Posterior cingulate gyrus (tissue), 11 donors: ENCODE measurements around the gene TRPM6.
A peak's percentile ranks its signal among the peaks of the same experiment; 100 is the strongest.
"Not testable (repeated sequence)": the region's sequence is repeated elsewhere in the genome, so short reads cannot be mapped to it uniquely, and the experiment has no call there.

Source experiments
- DNase-seq, 10 donors: peaks; one replicate each; pipeline versions ENCODE4 v3.0.0 to v3.0.0-alpha.2; 2020 to 2021; ENCODE audit warnings: mixed read lengths in 3 of 10
- intact Hi-C: fragments of 100-400 bp; cut with DNase I; formaldehyde crosslinking; loops from one replicate; pipeline ENCODE4 v1.15.1; 2023

Gene TRPM6, protein sequence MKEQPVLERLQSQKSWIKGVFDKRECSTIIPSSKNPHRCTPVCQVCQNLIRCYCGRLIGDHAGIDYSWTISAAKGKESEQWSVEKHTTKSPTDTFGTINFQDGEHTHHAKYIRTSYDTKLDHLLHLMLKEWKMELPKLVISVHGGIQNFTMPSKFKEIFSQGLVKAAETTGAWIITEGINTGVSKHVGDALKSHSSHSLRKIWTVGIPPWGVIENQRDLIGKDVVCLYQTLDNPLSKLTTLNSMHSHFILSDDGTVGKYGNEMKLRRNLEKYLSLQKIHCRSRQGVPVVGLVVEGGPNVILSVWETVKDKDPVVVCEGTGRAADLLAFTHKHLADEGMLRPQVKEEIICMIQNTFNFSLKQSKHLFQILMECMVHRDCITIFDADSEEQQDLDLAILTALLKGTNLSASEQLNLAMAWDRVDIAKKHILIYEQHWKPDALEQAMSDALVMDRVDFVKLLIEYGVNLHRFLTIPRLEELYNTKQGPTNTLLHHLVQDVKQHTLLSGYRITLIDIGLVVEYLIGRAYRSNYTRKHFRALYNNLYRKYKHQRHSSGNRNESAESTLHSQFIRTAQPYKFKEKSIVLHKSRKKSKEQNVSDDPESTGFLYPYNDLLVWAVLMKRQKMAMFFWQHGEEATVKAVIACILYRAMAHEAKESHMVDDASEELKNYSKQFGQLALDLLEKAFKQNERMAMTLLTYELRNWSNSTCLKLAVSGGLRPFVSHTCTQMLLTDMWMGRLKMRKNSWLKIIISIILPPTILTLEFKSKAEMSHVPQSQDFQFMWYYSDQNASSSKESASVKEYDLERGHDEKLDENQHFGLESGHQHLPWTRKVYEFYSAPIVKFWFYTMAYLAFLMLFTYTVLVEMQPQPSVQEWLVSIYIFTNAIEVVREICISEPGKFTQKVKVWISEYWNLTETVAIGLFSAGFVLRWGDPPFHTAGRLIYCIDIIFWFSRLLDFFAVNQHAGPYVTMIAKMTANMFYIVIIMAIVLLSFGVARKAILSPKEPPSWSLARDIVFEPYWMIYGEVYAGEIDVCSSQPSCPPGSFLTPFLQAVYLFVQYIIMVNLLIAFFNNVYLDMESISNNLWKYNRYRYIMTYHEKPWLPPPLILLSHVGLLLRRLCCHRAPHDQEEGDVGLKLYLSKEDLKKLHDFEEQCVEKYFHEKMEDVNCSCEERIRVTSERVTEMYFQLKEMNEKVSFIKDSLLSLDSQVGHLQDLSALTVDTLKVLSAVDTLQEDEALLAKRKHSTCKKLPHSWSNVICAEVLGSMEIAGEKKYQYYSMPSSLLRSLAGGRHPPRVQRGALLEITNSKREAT (N-terminal part only)

DNA sequence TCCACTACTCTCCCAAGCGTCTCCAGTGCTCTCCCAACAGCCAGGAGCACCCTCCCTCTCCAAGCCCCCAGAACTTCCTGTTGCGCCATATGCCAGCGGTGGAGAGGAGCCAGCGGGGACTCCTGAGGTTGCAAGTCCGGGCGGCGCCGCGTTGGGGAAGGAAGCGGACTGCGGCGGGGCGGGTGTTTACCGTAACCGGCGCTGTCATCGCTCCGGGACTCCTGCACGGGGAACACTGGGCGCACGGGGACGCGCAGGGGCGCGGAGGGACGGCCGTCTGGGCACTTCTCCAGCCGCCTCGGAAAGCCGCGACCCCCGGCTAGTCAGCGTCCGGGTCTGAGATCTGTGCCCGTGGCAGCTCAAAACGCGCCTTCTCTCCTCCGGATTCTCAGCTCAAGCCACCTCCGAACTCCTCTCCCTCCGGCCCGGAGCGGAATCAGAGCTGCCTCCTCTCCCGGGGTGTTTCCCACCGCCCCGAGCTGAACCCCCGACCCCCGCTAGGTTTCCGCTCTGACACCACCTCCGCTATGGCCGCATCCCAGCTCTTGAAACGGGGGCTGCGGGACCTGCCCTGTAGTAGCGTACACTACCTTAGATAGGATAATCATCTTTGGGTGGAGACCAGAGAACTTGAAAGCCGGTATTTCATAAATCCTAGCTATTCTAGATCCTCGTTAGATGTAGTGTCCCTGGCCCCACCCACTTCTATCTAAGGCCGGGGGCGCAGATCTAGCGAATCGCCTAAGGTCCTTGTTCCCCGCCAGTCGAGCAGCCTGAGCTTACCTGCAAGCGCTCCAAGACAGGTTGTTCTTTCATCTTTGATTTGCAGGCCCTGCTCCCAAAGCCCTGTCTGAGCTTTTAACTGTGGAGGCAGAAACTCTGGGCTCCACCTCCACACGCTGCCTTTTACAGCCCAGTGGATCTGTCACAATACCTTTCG is at the start of gene TRPM6:
Gene TRPM6 (minus strand): TSS at position 881 of the 940 bp plus-strand sequence. CDS start 65 bp downstream, at position 816.
- intact Hi-C loops: no loop called here
- DNase-seq: peak in 9 of 10 donors; percentile 35 to 92 (median 46)

DNA sequence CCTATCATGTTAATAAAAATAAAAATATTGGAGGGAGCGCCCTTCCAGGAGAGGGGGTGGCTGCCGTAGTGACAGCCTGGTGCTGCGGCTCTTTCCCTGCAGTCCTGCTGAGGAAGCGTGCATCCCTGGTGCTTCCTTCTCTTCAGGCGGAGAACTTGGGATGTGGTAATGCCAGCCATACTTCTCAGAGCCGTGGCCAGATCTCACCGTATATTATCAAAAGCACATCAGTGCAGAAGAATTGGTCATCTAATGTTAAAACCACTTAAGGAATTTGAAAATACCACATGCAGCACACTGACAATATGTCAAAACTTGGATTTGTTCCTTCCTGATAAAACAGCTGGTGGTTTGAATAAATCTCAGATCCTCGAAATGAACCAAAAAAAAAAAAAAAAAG is 47.3 kb upstream of the TRPM6 start:
- intact Hi-C loops: no loop called here
- no peak for DNase-seq

DNA sequence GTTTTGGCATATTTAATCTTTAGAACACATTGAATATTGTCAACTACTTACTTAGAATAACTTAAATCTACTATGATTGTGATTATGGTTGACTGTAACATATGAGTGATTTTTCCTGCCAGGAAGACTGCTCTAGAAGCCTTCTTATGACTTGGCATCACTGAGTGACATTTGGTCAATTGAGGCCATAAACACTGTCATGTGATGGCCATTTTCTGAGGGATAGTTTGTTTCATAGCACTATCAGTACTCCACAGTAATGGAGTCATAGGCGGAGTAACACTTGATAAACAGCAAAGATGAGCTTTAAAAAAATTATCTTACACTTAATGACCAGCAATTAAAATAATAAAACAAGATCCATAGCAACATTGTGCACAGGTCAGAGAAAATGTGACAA is 34.0 kb upstream of the TRPM6 start:
- no peak for DNase-seq
- intact Hi-C loops: no loop called here

DNA sequence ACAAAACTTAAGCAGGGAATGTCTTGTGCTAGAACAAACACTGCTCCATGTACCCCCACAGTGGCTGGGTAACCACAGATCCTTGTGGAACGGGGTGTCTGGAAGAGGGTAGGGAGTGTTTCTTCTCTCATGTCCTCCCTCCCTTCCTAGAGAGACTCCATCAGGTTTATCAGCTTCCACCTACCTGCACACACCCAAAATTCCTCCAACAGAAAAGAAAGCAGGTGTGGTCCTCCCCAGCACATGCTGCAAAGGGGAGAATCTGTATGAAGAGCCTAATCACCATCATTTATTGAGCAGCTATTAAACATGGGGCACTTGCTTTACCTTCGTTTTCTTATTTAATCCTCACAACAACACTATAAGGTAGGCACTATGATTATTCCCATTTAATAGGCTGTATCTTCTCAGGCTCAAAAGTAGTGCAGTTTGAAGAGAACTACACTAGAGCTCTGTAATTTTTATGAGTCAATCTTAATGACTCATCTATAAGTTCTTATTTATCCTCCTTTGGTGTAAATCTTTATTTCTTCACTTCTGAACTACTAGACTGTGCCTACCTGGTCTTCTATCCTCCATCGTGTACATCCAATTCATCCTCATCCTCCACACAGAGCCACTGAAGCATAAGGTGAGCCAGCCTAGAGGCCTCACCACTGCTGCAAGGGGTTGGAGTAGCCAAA is 33.4 kb upstream of the TRPM6 start:
- intact Hi-C loops: no loop called here
- DNase-seq: no peak

DNA sequence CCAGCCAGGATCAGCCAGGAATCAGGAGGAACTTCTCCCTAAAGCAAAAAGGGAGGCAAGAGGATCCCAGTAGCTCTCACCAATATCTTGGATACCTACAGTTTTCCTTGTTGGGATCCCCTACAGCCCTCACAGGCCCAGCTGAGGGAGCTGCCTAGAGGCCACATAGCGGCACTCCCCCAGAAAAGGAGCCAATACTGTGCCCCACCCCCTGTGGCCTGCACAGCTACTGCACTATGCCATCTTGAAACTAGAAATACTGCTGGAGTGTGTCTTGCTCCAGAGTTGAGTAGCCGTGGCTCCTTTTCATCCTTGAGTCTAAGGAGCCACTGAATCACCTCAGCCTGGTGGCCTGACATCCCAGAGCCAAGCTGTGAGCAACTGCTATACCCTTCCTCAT is 22.3 kb upstream of the TRPM6 start:
- intact Hi-C loops: no loop called here
- DNase-seq: no peak

DNA sequence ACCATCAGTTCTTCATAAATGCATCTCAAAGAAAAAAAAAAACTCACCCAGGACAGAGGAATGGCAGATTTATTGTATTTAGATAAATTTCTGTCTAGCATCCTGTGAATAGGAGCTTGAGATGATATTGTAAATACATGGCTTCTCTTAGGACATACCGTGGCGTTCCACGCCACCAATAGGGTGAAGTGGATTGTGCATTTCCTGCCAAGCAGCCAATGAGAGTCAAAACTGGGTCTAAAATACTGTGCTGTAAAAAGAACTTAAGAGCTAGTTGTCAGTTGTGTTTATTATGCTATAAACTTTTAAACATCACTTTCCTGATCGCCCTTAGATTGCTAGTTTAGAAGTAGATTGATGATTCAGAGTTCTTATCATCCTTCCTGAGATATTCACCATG is 20.9 kb upstream of the TRPM6 start:
- no peak for DNase-seq

DNA sequence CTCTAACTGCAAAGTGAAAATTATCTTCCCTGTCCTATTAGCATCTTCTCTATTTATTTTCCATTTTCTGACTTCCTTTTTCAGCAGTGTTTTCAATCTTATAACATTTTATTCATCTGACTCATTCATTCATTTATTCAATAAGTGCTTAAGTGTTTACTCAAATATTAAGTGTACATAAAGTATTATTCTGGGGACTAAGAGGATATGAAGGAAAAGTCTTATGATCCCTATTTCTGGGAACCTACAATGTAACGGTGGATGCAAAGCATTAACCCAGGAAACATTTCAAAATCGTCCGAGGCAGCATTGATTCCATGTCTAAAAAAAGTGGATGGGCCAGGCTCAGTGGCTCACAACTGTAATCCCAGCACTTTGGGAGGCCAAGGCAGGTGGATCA is 19.4 kb upstream of the TRPM6 start:
- DNase-seq: no peak
- intact Hi-C loops: no loop called here

More for the DNA sequence above, 20.9 kb upstream of the TRPM6 start:
- intact Hi-C loops: no loop called here

DNA sequence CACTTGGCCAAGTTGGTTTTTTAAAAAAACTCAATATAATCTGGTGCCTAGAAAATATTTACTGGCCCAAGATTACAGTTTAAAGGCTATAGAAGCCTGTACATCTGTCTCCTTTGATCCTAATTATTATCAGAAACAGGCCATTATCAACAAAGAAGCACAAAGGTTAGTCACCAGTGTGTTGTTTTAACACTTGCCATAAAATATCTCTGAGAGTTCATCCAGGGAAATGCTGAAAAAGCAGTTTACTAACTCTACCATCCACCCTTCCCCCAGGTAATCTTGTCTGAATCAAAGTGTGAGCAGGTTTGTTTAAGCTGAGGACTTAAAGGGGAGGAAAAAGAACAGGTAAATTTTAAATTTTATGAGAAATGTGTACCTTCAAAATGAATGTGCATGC is 13.3 kb upstream of the TRPM6 start:
- intact Hi-C loops: no loop called here
- no peak for DNase-seq

DNA sequence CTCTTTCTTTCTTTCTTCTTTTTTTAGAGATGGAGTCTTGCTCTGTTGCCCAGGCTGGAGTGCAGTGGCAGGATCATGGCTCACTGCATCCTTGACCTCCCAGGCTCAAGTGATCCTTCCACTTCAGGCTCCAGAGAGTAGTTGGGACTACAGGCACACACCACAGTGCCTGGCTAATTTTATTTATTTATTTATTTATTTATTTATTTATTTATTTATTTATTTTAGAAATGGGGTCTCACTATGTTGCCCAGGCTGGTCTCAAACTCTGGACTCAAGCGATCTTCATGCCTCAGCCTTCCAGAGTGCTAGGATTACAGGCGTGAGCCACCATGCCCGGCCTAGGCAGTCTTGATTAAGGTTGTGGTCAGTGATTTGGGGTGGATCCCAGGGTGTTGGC is 728 bp upstream of the TRPM6 start:
- DNase-seq, intact Hi-C loops: not testable (repeated sequence)

DNA sequence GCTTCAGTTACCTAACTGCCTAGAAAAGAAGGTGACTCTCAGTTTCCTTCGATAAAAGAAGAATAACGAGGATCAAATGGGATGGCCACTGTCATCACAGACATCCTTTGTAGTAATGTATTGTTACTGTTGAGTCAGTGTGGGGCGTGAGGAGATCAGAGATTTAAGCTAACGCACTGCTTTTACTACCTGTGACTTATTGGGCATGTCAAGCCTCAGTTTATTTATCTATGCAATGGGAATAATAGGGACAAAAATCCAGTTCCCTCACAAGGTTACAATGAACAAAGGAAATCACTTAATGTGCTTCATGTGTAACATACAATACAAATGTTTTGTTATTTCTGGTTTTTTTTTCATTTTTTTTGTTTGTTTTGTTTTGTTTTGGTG is 255 bp upstream of the TRPM6 start:
- no peak for DNase-seq
- intact Hi-C loops: no loop called here

DNA sequence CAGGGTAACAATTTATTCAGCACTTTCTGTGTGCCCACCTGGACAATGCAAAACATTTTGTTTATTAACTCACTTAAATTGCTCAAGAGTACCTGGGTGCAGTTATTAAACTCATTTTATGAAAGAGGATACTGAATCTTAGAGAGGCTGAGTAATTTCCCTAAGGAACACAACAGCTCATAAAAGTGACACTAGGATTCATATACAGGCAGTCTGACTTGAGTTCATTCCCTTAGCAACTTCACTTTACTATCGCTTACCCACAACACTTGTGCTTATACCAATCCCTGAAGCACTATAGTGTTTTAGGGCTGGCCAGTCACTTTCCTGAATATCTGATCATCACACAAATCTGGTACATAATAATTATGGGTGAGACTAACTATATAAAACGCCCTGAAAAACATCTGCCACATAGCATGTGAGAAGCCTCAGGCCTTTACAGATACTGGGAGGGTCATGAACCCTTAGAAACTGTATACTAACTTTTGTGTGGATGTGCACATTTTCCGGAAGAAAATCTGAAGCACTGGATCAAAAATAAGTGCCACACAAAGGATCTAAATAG is 11.3 kb downstream of the TRPM6 start:
- intact Hi-C loops: no loop called here
- no peak for DNase-seq

DNA sequence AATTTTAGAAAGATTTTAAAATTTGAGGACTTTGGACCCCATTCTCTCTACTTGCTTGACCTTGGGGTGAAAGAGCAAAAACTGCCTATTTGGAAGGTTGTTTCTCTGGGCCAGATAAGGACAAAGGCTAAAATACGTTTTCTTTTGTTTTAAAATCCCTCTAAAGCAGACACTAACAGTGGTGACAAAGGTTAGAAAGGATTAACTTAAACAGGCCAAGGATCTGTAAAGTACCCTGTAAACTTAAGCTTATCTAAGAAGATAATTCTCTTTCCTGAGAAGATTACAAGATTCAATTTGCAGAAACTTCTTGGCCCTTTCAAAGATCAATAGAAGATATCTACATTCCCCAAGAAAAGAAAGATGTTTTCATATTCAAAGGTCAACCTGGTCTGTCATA is 12.1 kb downstream of the TRPM6 start:
- intact Hi-C loops: no loop called here
- DNase-seq: no peak

DNA sequence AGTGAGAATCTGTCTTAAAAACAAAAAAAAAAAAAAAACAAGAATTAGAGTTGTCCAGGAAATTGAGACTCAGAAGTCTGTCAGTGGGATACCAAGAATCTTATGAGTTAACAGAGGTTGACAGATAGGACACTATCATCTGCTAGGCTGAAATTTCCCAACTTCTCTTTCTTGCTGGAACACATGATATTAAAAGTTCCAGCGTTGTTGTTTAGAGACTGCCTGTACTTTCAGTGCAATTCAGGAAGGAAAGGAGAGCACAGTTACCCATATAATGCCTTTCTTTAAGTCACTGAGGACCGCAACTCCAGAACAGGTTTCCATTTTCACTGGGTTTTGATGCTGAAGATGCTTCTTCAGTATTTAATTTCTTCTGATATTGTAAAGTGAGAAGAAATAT is 13.5 kb downstream of the TRPM6 start:
- DNase-seq: no peak
- intact Hi-C loops: no loop called here

DNA sequence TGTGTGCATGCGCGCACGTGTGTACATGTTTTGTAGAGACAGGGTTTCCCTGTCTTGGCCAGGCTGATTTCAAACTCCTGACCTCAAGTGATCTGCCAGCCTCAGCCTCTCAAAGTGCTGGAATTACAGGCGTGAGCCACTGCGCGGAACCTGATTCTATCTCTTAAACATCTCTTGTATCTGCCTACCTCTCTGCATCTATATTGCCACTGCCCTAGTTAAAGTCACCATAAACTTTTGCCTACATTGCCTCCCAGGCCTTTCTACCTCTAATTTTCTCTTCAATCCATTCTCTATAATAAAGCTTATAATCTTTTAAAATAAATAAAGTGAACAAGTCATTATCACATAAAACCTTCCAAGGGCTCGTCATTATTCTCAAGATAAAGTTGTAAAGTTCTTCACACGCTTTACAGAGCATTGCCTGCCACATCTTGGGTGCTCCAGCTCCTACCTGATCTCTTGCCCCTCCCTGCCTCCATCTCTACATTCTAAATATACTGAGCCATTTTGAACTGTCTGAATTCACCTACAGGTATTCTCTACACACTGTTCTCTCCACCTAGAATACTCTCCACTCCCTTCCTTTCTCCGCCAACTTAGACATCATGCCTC is 15.0 kb downstream of the TRPM6 start:
- no peak for DNase-seq
- intact Hi-C loops: no loop called here

DNA sequence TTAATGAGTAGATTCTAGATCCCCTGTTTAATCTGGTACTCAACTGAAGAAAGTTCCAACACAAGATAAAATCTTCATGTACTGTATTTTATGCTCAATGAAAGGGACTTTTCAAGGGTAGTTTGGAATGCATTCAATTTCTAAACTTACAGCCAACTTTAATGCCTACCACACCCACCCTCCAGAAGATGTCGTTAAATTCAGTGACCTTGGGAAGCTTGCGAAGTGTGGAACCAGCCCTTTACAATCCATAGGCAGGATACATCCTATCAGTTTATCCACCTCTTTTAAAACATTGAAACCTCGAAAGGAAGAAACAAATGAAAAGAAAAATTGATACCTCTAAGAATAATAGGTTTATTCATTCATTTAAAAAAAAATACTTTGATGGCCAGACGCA is 20.2 kb downstream of the TRPM6 start:
- intact Hi-C loops: no loop called here
- DNase-seq: no peak

DNA sequence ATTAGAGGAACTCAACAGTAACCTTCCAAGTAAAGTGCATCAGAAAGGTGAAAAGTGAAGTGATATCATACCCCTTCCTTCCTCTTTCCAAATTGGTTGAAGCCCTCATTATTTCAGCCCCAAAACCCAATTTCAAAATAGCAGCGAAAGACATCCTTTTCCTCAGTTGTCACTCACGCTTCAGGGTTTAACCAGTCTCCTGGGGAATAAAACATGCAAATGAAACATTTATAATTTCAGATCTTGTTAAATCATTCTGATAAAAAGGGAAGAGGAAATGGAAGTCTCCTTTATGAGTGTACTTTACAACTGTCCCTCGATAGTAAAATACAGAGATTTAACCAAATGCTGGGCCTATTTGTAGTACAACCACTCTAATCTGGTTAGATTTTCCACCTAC is 22.5 kb downstream of the TRPM6 start:
- intact Hi-C loops: no loop called here
- no peak for DNase-seq

DNA sequence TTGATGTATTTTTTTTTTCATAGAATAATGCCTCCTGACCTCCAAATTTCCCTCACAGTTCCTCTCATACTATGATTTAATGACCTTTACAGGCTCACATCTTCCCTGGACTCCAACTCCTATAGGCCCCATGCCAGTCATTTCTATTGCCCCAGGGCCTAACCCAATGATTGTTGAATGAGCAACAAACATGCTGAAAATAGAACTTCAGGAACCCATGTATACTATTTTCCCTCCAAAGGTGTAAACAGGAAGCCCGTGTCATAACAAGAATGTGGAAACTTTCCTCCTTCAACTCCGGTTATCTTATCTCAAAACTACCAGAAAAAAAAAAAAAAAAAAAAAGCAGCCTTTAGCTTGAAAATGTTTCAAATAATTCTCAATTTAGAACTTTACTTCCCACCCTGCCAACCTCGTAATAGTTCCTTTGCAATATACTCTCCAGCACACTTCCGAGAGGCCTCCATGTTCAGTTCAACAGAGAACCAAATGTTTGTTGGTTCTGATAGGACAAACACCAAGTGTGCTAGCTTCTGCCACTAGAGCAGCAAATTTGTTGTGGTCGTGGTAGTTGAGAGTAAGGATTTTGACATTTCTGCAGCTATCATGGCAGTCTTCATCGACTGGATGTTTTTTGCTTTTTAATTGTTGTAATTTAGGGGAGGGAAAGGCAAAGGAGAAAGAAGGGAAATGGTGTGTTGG is 25.8 kb downstream of the TRPM6 start:
- intact Hi-C loops: no loop called here
- DNase-seq: no peak

DNA sequence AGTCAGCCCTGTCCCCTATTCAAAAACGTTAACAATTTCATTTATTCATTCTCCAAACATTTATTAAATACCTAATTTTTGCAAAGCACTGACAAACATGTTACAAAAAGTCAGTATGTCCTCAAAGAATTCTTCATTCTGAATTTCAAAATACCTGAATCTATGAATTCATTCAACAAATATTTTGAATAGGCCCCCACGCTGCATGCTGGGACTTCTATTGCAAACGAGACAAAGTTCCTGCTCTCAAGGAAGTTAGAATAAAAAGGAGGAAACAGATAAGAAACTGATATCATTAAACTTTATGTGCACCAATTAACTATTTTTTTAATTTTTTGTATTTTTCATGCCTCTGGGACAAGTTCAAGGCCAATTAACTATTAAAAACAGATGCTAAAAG is 26.6 kb downstream of the TRPM6 start:
- no peak for DNase-seq
- intact Hi-C loops: no loop called here
